ENCODE measurements around the gene MNS1. TPM values are rescaled to one million over a fixed set of nuclear protein-coding genes. Genes with fewer than 3 reads are reported as not detected.

The MNS1 gene
- total RNA-seq, 1 donor from 2014 or later = 4.8 TPM

GRCh38 chr15:56475351-56475750, 10.4 kb upstream of the MNS1 start:
- H3K4me1 Mint-ChIP-seq (ENCODE audit: low read depth) = no peaks in the 10 kb centered on the region
- H3K27ac Mint-ChIP-seq = no peak overlapping the region
- TF ChIP-seq CTCF (IDR thresholded peaks at IDR 0.05; ENCODE audit: unreplicated experiment) = no peak
- no peaks in the 10 kb centered on the region for H3K36me3 Mint-ChIP-seq (ENCODE audit: insufficient read depth)
- peaks cover 19% of the 10 kb centered on the region for H3K27me3 Mint-ChIP-seq
- no peak for DNase-seq (ENCODE audit: low spot score, unreplicated experiment)
- H3K4me3 Mint-ChIP-seq (ENCODE audit: low read depth) = no peak overlapping the region
- H3K9me3 Mint-ChIP-seq (ENCODE audit: low read depth) = peaks cover 8% of the 10 kb centered on the region

GRCh38 chr15:56473017-56473416, 8.1 kb upstream of the MNS1 start:
- TF ChIP-seq CTCF (IDR thresholded peaks at IDR 0.05; ENCODE audit: unreplicated experiment) = no peak
- Mint-ChIP-seq H3K27me3 (peaks cover 30% of the 10 kb centered on the region), H3K4me3 (ENCODE audit: low read depth) (no peak overlapping the region), H3K27ac (no peak overlapping the region), H3K4me1 (ENCODE audit: low read depth) (peaks cover 7% of the 10 kb centered on the region), H3K36me3 (ENCODE audit: insufficient read depth) (no peaks in the 10 kb centered on the region), H3K9me3 (ENCODE audit: low read depth) (no peaks in the 10 kb centered on the region)
- no peak for DNase-seq (ENCODE audit: low spot score, unreplicated experiment)

- no peaks in the 10 kb centered on the region for H3K36me3 Mint-ChIP-seq (ENCODE audit: insufficient read depth)
- no peaks in the 10 kb centered on the region for H3K9me3 Mint-ChIP-seq (ENCODE audit: low read depth)
- H3K27me3 Mint-ChIP-seq = peaks cover 31% of the 10 kb centered on the region
- no peak overlapping the region for H3K27ac Mint-ChIP-seq
- H3K4me1 Mint-ChIP-seq (ENCODE audit: low read depth) = peaks cover 8% of the 10 kb centered on the region
- no peak overlapping the region for H3K4me3 Mint-ChIP-seq (ENCODE audit: low read depth)
- TF ChIP-seq CTCF (IDR thresholded peaks at IDR 0.05; ENCODE audit: unreplicated experiment) = no peak
- DNase-seq (ENCODE audit: low spot score, unreplicated experiment) = no peak
These were observed 7.3 kb upstream of the MNS1 start for GRCh38 chr15:56472278-56472677.

- Mint-ChIP-seq H3K4me1 (ENCODE audit: low read depth) (peaks cover 8% of the 10 kb centered on the region), H3K4me3 (ENCODE audit: low read depth) (no peak overlapping the region), H3K27me3 (peaks cover 31% of the 10 kb centered on the region), H3K27ac (no peak overlapping the region), H3K36me3 (ENCODE audit: insufficient read depth) (no peaks in the 10 kb centered on the region), H3K9me3 (ENCODE audit: low read depth) (no peaks in the 10 kb centered on the region)
- no peak for TF ChIP-seq CTCF (IDR thresholded peaks at IDR 0.05; ENCODE audit: unreplicated experiment)
- no peak for DNase-seq (ENCODE audit: low spot score, unreplicated experiment)
These were observed 6.6 kb upstream of the MNS1 start for GRCh38 chr15:56471440-56472069.

- Mint-ChIP-seq H3K9me3 (ENCODE audit: low read depth) (no peaks in the 10 kb centered on the region), H3K4me3 (ENCODE audit: low read depth) (no peak overlapping the region), H3K27ac (no peak overlapping the region), H3K36me3 (ENCODE audit: insufficient read depth) (no peaks in the 10 kb centered on the region), H3K4me1 (ENCODE audit: low read depth) (peaks cover 13% of the 10 kb centered on the region), H3K27me3 (peaks cover 31% of the 10 kb centered on the region)
- TF ChIP-seq CTCF (IDR thresholded peaks at IDR 0.05; ENCODE audit: unreplicated experiment) = no peak
- no peak for DNase-seq (ENCODE audit: low spot score, unreplicated experiment)
These were observed 4.5 kb upstream of the MNS1 start for GRCh38 chr15:56469483-56469882.

All from progenitor cell of endocrine pancreas (in vitro differentiated cells).